Stimulated activated CD8-positive, alpha-beta memory T cell treated with anti-CD3 and anti-CD28 coated beads, Interleukin-4, amount 100 ng/mL, for 1 hour (primary cell): ENCODE data around the gene ACOT7.
"Not testable (repeated sequence)": the region's sequence is repeated elsewhere in the genome, so short reads cannot be mapped to it uniquely, and the experiment has no call there.

Source experiments
- DNase-seq, 2 donors: peaks; one replicate each; pipeline ENCODE4 v3.0.0-alpha.2; 2020; ENCODE audit warnings: low read depth in 2 of 2, low spot score in 1 of 2

ACOT7 gene

DNA sequence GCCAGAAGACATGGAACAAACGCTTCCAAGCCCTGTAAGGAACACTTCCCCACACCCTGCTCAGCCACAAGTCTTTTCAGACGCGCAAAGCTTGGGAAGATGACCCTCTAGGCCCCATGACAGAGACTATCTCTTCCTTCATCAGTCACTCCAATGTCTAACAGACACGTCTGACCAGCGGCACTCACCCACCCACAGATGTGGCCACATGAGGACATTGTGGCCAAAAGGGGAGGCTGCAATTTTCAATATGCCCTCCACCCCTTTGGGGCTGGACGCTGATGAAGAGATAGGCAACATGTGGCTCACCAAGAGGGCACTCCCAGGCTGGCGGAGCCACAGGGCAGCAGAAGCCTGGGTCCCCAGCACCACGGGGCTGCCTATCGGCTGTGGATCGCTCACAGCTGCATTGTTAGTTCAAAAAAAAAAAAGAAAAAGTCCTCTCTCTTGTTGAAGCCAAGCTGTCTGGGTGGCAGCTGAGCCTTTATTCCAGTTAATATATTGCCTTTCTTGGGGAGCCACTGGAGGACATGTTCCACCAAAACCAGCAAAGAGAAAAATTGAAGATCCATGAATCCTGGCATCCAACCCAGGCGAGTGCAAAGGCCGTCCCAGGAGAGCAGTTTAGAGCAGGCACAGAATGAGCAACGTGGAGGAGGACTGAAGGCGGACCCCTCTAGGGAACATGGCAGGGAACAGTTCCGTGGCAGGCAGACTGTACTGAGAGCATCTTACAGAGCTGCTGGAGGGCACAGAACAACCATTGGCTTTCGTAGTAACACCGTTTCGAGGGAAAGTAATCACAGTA, 80.0 kb downstream of the ACOT7 start:
- DNase-seq: no peak

GRCh38 chr1:6310116-6310848, 83.3 kb downstream of the ACOT7 start:
- no peak for DNase-seq

GRCh38 chr1:6309564-6309963, 84.0 kb downstream of the ACOT7 start:
- no peak for DNase-seq

- no peak for DNase-seq
Measured at GRCh38 chr1:6308449-6308848, 85.1 kb downstream of the ACOT7 start.

GRCh38 chr1:6307682-6308081, 85.9 kb downstream of the ACOT7 start:
- not testable (repeated sequence) for DNase-seq

GRCh38 chr1:6307099-6307498, 86.5 kb downstream of the ACOT7 start:
- no peak for DNase-seq

DNA sequence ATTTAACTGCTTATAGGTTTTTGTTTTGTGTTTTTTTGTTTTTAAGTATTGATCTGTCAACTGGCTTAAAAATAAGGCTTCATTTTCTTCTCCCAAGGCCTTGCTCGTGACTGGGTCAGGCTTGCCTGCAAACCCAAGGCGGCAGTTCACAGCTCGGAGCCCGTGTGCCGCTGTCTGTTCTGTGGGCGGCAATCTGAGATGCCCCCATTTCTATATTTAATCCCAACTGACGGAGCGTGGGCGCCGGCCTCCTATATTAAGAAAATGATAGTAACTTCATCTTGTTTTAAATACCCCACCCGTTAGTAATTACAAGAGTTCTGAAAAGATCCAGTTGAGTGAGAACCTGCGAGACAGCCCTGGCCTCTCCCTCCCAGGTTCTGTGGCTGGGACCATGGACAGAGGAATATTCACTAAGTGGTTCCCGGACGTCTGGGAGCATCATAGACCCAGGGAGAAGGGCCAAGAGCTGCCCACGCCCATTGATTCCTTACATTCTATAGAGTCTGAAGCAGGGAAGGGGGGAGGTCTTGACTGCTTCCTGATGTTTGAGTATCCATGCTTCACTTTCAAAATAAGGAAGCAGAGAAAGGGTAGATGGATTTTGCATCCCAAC, 90.1 kb downstream of the ACOT7 start:
- DNase-seq: no peak

- DNase-seq: no peak
Measured at GRCh38 chr1:6302568-6302967, 91.0 kb downstream of the ACOT7 start.

- DNase-seq: no peak
Measured at GRCh38 chr1:6301526-6301925, 92.0 kb downstream of the ACOT7 start.

- no peak for DNase-seq
Measured at GRCh38 chr1:6300342-6301048, 93.1 kb downstream of the ACOT7 start.

DNA sequence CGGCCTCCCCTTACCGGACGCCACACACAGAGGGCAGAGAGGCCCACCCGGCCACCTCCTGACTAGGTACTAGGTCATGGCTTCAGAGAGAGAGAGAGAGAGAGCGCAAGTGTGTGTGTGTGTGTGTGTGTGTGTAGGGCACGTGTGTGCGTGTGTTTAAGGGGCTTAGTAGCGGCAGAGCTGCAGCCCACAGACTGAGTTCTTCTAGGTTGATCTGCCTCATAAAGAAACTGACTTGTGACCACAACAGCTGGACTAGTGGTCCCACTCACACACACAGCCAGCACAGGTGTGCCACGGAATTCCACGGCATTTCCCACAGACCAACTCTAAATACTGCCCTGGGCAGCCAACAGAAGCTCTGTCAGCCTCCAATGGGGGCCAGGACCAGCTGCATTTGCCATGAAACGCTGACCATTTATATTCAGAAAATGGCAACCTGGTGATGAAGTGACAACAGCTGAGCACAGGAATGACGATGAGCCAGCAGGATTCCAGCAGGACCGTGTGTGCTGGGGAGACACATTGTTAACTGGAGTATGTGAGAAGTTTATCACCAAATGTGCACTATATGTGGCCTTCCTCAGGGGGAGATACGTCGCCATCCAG, 93.9 kb downstream of the ACOT7 start:
- no peak for DNase-seq

- no peak for DNase-seq
Measured at GRCh38 chr1:6298940-6299465, 94.6 kb downstream of the ACOT7 start.

GRCh38 chr1:6298530-6298929, 95.0 kb downstream of the ACOT7 start:
- DNase-seq: no peak

DNA sequence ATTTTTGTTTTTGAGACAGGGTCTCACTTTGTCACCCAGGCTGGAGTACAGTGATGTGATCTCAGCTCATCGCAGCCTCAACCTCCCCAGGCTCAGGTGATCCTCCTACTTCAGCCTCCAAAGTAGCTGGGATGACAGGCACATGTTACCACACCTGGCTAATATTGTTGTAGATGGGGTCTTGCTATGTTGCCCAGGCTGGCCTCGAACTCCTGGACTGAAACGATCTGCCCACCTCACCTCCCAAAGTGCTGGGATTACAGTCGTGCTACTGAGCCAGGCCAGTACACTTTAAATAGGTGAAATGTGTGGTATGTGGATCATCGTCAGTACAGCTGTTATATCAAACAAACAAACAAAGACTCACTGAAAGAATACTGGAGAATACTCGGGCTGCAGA, 97.7 kb downstream of the ACOT7 start:
- no peak for DNase-seq

DNA sequence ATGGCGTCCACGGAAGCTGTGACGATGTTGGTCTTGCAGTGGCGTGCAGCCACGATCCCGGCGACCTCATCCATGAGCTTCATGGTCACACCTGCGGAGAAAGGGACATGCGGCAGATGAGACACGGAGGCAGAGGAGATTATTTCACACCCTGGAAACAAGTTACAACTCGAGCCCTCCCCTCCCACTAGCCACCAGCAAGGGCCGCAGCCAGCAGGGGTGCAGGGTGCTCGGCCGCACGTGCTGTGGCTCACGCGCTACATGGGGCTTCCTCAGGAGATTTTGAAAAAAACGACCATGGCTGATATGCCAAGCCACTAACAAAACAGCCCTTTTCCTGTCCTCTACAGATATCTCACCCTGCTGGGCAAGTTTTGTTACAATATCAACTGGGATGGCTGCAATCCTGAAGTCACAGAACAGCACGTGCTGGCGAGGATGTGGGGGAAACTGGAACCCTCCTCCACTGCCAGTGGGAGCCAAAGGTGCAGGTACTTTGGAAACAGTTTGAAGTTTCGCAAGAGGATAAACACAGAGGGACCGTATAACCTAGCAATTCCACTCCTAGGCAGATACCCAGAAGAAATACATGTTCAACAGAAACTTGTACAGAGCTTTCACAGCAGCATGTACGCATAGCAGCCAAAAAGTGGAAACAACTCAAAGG, 98.5 kb downstream of the ACOT7 start:
- DNase-seq: no peak

DNA sequence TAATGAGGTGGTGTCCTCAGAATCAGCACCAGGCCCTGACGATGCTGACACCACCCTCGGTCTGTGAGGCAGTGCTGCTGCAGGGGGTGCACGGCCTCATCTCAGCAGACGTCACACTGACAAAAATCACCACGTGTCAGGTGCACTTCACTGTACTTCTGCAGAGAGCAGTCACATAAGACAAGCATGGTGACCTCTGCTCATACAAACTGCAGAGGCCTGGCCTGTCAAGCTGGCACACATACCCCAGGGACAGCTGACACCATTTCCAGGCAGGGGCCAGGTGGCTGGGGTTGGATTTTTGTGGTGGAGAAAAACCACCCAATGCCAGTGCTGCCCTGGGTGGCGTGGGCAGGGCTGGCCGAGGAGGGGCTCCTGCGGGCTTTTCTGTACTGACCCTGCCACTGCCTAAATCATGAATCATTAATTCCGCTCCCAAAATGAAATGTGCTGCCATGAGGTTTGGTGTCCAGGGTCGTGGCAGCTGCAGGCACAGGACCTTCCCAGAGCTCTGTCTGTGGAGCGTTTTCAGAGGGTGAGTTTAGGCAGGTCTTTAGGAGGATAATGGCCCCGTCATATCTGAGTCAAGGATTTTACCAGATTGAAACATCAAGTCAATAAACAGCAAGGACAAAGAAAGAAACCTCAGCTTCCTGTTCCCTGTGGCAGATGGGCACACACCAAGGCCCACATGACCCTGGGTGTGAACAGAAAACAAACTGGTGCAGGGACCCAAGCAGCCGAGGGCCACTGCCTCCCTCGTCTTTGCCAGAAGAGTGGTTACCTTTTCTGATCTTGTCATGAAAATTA, 99.3 kb downstream of the ACOT7 start:
- DNase-seq: no peak

DNA sequence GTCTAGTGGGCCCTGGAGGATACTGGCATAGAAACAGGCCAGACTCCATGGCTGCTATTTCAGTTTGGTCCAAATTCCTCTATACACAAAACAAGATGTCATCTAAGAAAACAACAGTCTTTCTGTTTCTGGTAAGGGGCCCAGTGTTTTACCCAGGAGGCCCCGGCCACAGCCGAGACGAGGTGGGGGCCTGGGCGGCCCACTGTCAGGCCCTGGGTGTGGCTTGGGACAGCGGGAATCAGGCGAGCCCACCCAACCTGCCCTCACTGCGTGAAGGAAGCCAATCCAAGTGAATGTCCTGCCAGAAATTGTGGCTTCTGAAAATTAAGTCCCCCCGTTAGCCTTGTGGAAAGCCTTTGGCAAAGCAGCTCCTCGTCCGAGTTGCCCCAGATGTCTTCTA, 101.5 kb downstream of the ACOT7 start:
- no peak for DNase-seq

- DNase-seq: no peak
Measured at GRCh38 chr1:6288665-6289064, 104.9 kb downstream of the ACOT7 start.

DNA sequence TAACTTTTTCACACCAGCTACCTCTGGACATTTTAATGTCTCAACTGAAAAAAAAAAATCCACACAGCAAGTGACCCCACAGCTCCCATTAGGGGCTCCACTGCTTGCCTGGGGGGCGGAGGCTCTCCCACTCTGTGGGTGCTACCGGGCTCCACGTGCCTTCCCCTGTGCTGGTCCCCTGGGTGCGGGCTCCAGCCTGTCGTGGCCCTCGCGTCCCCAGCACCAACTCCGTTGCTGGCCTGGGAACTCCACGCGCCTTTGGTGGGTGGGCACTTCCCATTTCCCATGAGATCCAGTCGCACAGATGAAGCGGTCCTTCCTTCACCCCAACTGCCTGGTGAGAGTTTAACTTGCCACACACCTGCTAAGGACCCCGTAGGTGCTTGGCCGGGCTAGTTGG, 105.5 kb downstream of the ACOT7 start:
- DNase-seq: no peak
